Stimulated activated memory B cell treated with anti-CD40 and anti-IgM and Interleukin-4, amounts not matched to agents 10 μg/mL and 1 μg/mL and 100 μg/mL, for 72 hours (primary cell): ENCODE measurements around the gene PTPN3.
A peak's percentile ranks its signal among the peaks of the same experiment; 100 is the strongest.

Experiments used
- ATAC-seq: fragments of 150-1000 bp; cut with Tn5 transposase; 2 replicates; pipeline ENCODE4 v1.10.0; 2021
- H3K27ac Mint-ChIP-seq: one replicate; pipeline ENCODE4 v1.8.0; 2022; ENCODE audit warnings: mild to moderate bottlenecking, mixed read lengths
- H3K27me3 Mint-ChIP-seq: one replicate; pipeline ENCODE4 v1.8.0; 2022; ENCODE audit warnings: mixed read lengths
- H3K36me3 Mint-ChIP-seq: one replicate; pipeline ENCODE4 v1.8.0; 2022; ENCODE audit warnings: mixed read lengths
- H3K4me1 Mint-ChIP-seq: one replicate; pipeline ENCODE4 v1.8.0; 2022; ENCODE audit warnings: mixed read lengths
- H3K4me3 Mint-ChIP-seq: one replicate; pipeline ENCODE4 v1.8.0; 2022; ENCODE audit warnings: mild to moderate bottlenecking, moderate library complexity, mixed read lengths
- H3K9me3 Mint-ChIP-seq: one replicate; pipeline ENCODE4 v1.8.0; 2022; ENCODE audit warnings: mixed read lengths

The PTPN3 gene

GRCh38 chr9:109454601-109455155, 43.4 kb downstream of the PTPN3 start:
- no peaks in the 10 kb centered on the region for H3K36me3 Mint-ChIP-seq
- H3K4me3 Mint-ChIP-seq: no peak overlapping the region
- ATAC-seq: no peak
- H3K9me3 Mint-ChIP-seq: no peaks in the 10 kb centered on the region
- H3K27me3 Mint-ChIP-seq: peaks cover 33% of the 10 kb centered on the region
- no peaks in the 10 kb centered on the region for H3K4me1 Mint-ChIP-seq
- H3K27ac Mint-ChIP-seq: no peak overlapping the region

- Mint-ChIP-seq H3K36me3 (no peaks in the 10 kb centered on the region), H3K4me1 (no peaks in the 10 kb centered on the region), H3K27me3 (peaks cover 34% of the 10 kb centered on the region), H3K9me3 (no peaks in the 10 kb centered on the region), H3K27ac (no peak overlapping the region), H3K4me3 (no peak overlapping the region)
- no peak for ATAC-seq
These were observed 44.1 kb downstream of the PTPN3 start for GRCh38 chr9:109454041-109454440.

GRCh38 chr9:109453210-109453842, 44.8 kb downstream of the PTPN3 start:
- ATAC-seq: no peak
- no peaks in the 10 kb centered on the region for H3K36me3 Mint-ChIP-seq
- no peak overlapping the region for H3K27ac Mint-ChIP-seq
- H3K27me3 Mint-ChIP-seq: peaks cover 39% of the 10 kb centered on the region
- H3K4me1 Mint-ChIP-seq: no peaks in the 10 kb centered on the region
- H3K9me3 Mint-ChIP-seq: no peaks in the 10 kb centered on the region
- H3K4me3 Mint-ChIP-seq: no peak overlapping the region

GRCh38 chr9:109452761-109453160, 45.3 kb downstream of the PTPN3 start:
- no peaks in the 10 kb centered on the region for H3K4me1 Mint-ChIP-seq
- H3K9me3 Mint-ChIP-seq: no peaks in the 10 kb centered on the region
- ATAC-seq: no peak
- no peak overlapping the region for H3K4me3 Mint-ChIP-seq
- peaks cover 45% of the 10 kb centered on the region for H3K27me3 Mint-ChIP-seq
- H3K27ac Mint-ChIP-seq: no peak overlapping the region
- no peaks in the 10 kb centered on the region for H3K36me3 Mint-ChIP-seq

- H3K27me3 Mint-ChIP-seq: peaks cover 47% of the 10 kb centered on the region
These were observed 46.6 kb downstream of the PTPN3 start for GRCh38 chr9:109451311-109452025.

GRCh38 chr9:109450346-109450745, 47.8 kb downstream of the PTPN3 start:
- H3K9me3 Mint-ChIP-seq: no peaks in the 10 kb centered on the region
- no peak overlapping the region for H3K4me3 Mint-ChIP-seq
- no peak overlapping the region for H3K27ac Mint-ChIP-seq
- no peaks in the 10 kb centered on the region for H3K4me1 Mint-ChIP-seq
- ATAC-seq: no peak
- peaks cover 44% of the 10 kb centered on the region for H3K27me3 Mint-ChIP-seq
- no peaks in the 10 kb centered on the region for H3K36me3 Mint-ChIP-seq

More at GRCh38 chr9:109451311-109452025, 46.6 kb downstream of the PTPN3 start:
- H3K9me3 Mint-ChIP-seq: no peaks in the 10 kb centered on the region
- H3K4me3 Mint-ChIP-seq: no peak overlapping the region
- no peak for ATAC-seq
- no peaks in the 10 kb centered on the region for H3K4me1 Mint-ChIP-seq
- no peaks in the 10 kb centered on the region for H3K36me3 Mint-ChIP-seq
- H3K27ac Mint-ChIP-seq: no peak overlapping the region

GRCh38 chr9:109449036-109449798, 48.9 kb downstream of the PTPN3 start:
- ATAC-seq: peak; percentile 35
- H3K27me3 Mint-ChIP-seq: peaks cover 40% of the 10 kb centered on the region
- H3K9me3 Mint-ChIP-seq: no peaks in the 10 kb centered on the region
- no peak overlapping the region for H3K4me3 Mint-ChIP-seq
- H3K27ac Mint-ChIP-seq: no peak overlapping the region
- no peaks in the 10 kb centered on the region for H3K36me3 Mint-ChIP-seq
- H3K4me1 Mint-ChIP-seq: no peaks in the 10 kb centered on the region

GRCh38 chr9:109448223-109448622, 49.9 kb downstream of the PTPN3 start:
- H3K27ac Mint-ChIP-seq: no peak overlapping the region
- H3K4me1 Mint-ChIP-seq: no peaks in the 10 kb centered on the region
- H3K9me3 Mint-ChIP-seq: no peaks in the 10 kb centered on the region
- peaks cover 49% of the 10 kb centered on the region for H3K27me3 Mint-ChIP-seq
- no peak for ATAC-seq
- H3K36me3 Mint-ChIP-seq: no peaks in the 10 kb centered on the region
- H3K4me3 Mint-ChIP-seq: no peak overlapping the region

GRCh38 chr9:109447329-109448076, 50.6 kb downstream of the PTPN3 start:
- H3K4me1 Mint-ChIP-seq: no peaks in the 10 kb centered on the region
- H3K27ac Mint-ChIP-seq: no peak overlapping the region
- H3K27me3 Mint-ChIP-seq: peaks cover 49% of the 10 kb centered on the region
- no peaks in the 10 kb centered on the region for H3K36me3 Mint-ChIP-seq
- no peak for ATAC-seq
- H3K9me3 Mint-ChIP-seq: no peaks in the 10 kb centered on the region
- H3K4me3 Mint-ChIP-seq: no peak overlapping the region

- H3K4me1 Mint-ChIP-seq: peaks cover 17% of the 10 kb centered on the region
- H3K36me3 Mint-ChIP-seq: no peaks in the 10 kb centered on the region
- H3K4me3 Mint-ChIP-seq: no peak overlapping the region
- no peak overlapping the region for H3K27ac Mint-ChIP-seq
- no peak for ATAC-seq
- H3K9me3 Mint-ChIP-seq: no peaks in the 10 kb centered on the region
- H3K27me3 Mint-ChIP-seq: peaks cover 43% of the 10 kb centered on the region
These were observed 53.3 kb downstream of the PTPN3 start for GRCh38 chr9:109444771-109445320.

- ATAC-seq: no peak
- Mint-ChIP-seq H3K4me3 (no peak overlapping the region), H3K27me3 (peaks cover 27% of the 10 kb centered on the region), H3K9me3 (no peaks in the 10 kb centered on the region), H3K27ac (no peak overlapping the region), H3K4me1 (peaks cover 32% of the 10 kb centered on the region), H3K36me3 (no peaks in the 10 kb centered on the region)
These were observed 55.4 kb downstream of the PTPN3 start for GRCh38 chr9:109442716-109443115.

- H3K4me1 Mint-ChIP-seq: peaks cover 32% of the 10 kb centered on the region
- no peak for ATAC-seq
- H3K9me3 Mint-ChIP-seq: no peaks in the 10 kb centered on the region
- H3K27me3 Mint-ChIP-seq: peaks cover 17% of the 10 kb centered on the region
- H3K27ac Mint-ChIP-seq: no peak overlapping the region
- H3K4me3 Mint-ChIP-seq: peak overlapping the region; percentile 35
- H3K36me3 Mint-ChIP-seq: no peaks in the 10 kb centered on the region
These were observed 56.8 kb downstream of the PTPN3 start for GRCh38 chr9:109441296-109441695.

- peaks cover 32% of the 10 kb centered on the region for H3K4me1 Mint-ChIP-seq
- no peaks in the 10 kb centered on the region for H3K9me3 Mint-ChIP-seq
- ATAC-seq: peak; percentile 67
- H3K27me3 Mint-ChIP-seq: peaks cover 13% of the 10 kb centered on the region
- no peak overlapping the region for H3K27ac Mint-ChIP-seq
- H3K36me3 Mint-ChIP-seq: no peaks in the 10 kb centered on the region
- H3K4me3 Mint-ChIP-seq: no peak overlapping the region
These were observed 57.3 kb downstream of the PTPN3 start for GRCh38 chr9:109440797-109441287.

- Mint-ChIP-seq H3K4me1 (peaks cover 32% of the 10 kb centered on the region), H3K9me3 (no peaks in the 10 kb centered on the region), H3K36me3 (no peaks in the 10 kb centered on the region), H3K4me3 (no peak overlapping the region), H3K27ac (peak overlapping the region; percentile 13), H3K27me3 (peaks cover 10% of the 10 kb centered on the region)
- ATAC-seq: peak; percentile 80
These were observed 58.0 kb downstream of the PTPN3 start for GRCh38 chr9:109440117-109440515.
